ENCODE data around the gene ZBTB21. TPM values are rescaled to one million over a fixed set of nuclear protein-coding genes. Genes with fewer than 3 reads are reported as not detected.

ZBTB21 gene
- total and polyA plus RNA-seq, 2 of the 8 experiments (the other 6 are each of a cell fraction or from before 2014, with no cell fraction given): 3.9 to 17.8 TPM

DNA sequence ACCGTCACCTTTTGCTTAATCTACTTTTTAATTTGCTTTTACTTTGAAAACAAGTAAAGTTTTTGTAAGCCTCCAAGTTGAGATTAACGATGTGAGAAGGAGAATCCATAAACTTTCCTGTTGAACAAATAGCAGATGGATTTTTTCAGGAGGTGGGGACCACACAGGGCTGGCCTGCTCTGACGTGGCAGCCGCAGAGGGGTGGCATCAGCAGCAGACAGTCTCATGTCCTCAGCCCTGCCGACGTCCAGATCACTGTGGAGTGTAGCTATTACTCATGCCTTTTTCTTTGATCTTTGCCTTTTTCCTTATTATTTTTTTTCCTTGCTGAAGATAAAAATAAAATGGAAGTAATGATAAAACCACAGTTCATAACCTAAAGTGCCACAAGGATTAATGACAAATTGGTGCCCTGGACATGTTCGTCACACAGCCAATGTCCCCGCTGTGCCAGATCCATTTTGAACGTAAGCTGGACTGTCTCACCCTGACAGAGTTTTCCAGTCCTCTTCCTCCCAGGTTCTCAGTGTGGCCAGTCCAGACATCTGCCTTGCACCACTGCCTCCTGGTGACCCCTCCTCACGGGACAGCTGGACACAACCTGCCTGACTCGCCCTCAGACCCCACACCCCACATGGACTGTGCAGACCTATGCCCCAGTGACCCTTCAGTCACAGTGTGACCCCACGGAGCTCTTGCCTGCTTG is 15.4 kb upstream of the ZBTB21 start:
- DNase-seq (ENCODE audit: low read depth in 1 of 2, low spot score in 2 of 2) (no peak), FAIRE-seq (no peak)
- Histone ChIP-seq H3K27ac (ENCODE audit: low read depth, low read length) (no peak overlapping the region), H3K27me3 (replicated peaks in 1 of 4; ENCODE audit: control insufficient read depth in 3 of 4, extremely low read depth in 1 of 4, insufficient read depth in 3 of 4, low read length in 3 of 4) (no peaks in the 10 kb centered on the region; a peak in 3 of 7 replicates), H2BK120ac (replicated peaks; ENCODE audit: low read depth, low read length) (no peak overlapping the region), H4K91ac (replicated peaks; ENCODE audit: insufficient read length, low read length) (no peak overlapping the region), H3K9ac (replicated peaks in 1 of 4; ENCODE audit: extremely low read depth in 1 of 4, low read depth in 3 of 4, low read length in 3 of 4) (no peak overlapping the region), H3K56ac (replicated peaks; ENCODE audit: insufficient read length, low read depth, low read length) (no peak overlapping the region), H3K4me2 (ENCODE audit: insufficient read depth in 1 of 2, low read depth in 2 of 2, low read length in 2 of 2) (no peak overlapping the region), H3K23me2 (ENCODE audit: low read depth, low read length) (peaks cover 10% of the 10 kb centered on the region; the same call in 1 of the 2 replicates), H2BK20ac (ENCODE audit: low read length) (no peak overlapping the region), H3K79me1 (ENCODE audit: low read depth, low read length) (no peaks in the 10 kb centered on the region), H2BK15ac (ENCODE audit: low read length) (no peak overlapping the region), H4K8ac (ENCODE audit: extremely low read depth, insufficient read depth, low read length) (no peak overlapping the region), H2BK5ac (ENCODE audit: low read depth, low read length) (no peak overlapping the region), H3K23ac (ENCODE audit: insufficient read length) (no peak overlapping the region), H2AFZ (ENCODE audit: low read length) (no peak overlapping the region), H3K9me3 (ENCODE audit: insufficient read depth in 2 of 2, low read depth in 1 of 2, low read length in 1 of 2) (no peaks in the 10 kb centered on the region), H3K18ac (ENCODE audit: extremely low read depth, low read length) (no peak overlapping the region), H3K36me3 (ENCODE audit: control insufficient read depth in 2 of 4, insufficient read depth in 4 of 4, low read length in 3 of 4) (no peaks in the 10 kb centered on the region), H4K5ac (ENCODE audit: insufficient read length, low read depth, low read length) (no peak overlapping the region), H3K4me3 (ENCODE audit: extremely low read depth in 1 of 4, insufficient read depth in 2 of 4, low read depth in 3 of 4, low read length in 4 of 4) (no peak overlapping the region), H2BK12ac (ENCODE audit: low read depth, low read length) (no peak overlapping the region), H2AK5ac (ENCODE audit: low read depth, low read length) (no peak overlapping the region), H3K79me2 (ENCODE audit: control insufficient read depth in 1 of 2, insufficient read depth in 2 of 2, low read length in 2 of 2) (no peaks in the 10 kb centered on the region), H3K14ac (ENCODE audit: insufficient read length) (no peak overlapping the region), H4K20me1 (replicated peaks in 1 of 2; ENCODE audit: control insufficient read depth in 1 of 2, insufficient read depth in 2 of 2, low read length in 2 of 2) (peaks cover 0 to 7% of the 10 kb centered on the region in 2 experiments), H3K4ac (replicated peaks; ENCODE audit: insufficient read length, low read depth, low read length) (no peak overlapping the region), H3K4me1 (replicated peaks in 1 of 4; ENCODE audit: control insufficient read depth in 3 of 4, insufficient read depth in 4 of 4, low read length in 3 of 4) (peaks cover 2 to 11% (median 5%) of the 10 kb centered on the region in 4 experiments; a peak in 6 of 7 replicates)
- POLR2A ChIA-PET (ENCODE audit: partially characterized antibody): interaction anchor here (1.0 kb wide), 1 partner anchor 627 kb away, joined by 3 read pairs; no protein-coding TSS in a partner anchor
- WGBS, 2 experiments (ENCODE audit: extremely low coverage in 1 of 2, insufficient coverage in 1 of 2, insufficient read length in 1 of 2, insufficient replicate concordance in 2 of 2, low coverage in 1 of 2, low lambda C conversion rate in 2 of 2, missing lambda C conversion rate in 1 of 2): 87% methylated on average over 12 of the region's 12 CpGs; no CpG with 5 or more reads in 1 of the 2 experiments
- CTCF ChIA-PET (ENCODE audit: partially characterized antibody): interaction anchor here (0.5 to 1.7 kb wide), 4 partner anchors 16 to 413 kb away, joined by 3 to 5 read pairs (median 3); no protein-coding TSS in a partner anchor
- TF ChIP-seq TCF12 (IDR thresholded peaks at IDR 0.05; ENCODE audit: low read depth, low read length): no peak
- TF ChIP-seq FOSL1 (IDR thresholded peaks at IDR 0.05; ENCODE audit: insufficient read depth, low read depth, low read length): no peak
- TF ChIP-seq CBX5 (IDR thresholded peaks at IDR 0.05; ENCODE audit: low read depth, low read length): no peak
- no peak for TF ChIP-seq KDM4A (IDR thresholded peaks at IDR 0.05; ENCODE audit: low read depth, low read length, severe bottlenecking)
- no peak for TF ChIP-seq POU5F1 (IDR thresholded peaks at IDR 0.05; ENCODE audit: low read depth, low read length)
- TF ChIP-seq CEBPB (IDR thresholded peaks at IDR 0.05; ENCODE audit: low read depth, low read length): no peak
